Kidney (tissue), 14 donors: ENCODE results near the gene FBN1. TPM values are rescaled to one million over a fixed set of nuclear protein-coding genes. Genes with fewer than 3 reads are reported as not detected.

Experiments
- DNase-seq, 5 donors: peaks; one replicate each; pipeline ENCODE4 v3.0.0-alpha.2; 2013 to 2020
- FAIRE-seq: peaks from 2 replicates; lab custom pipeline; 2012; peaks lifted over from hg19 to GRCh38; lab: Jason Lieb, UNC
- H3K27ac ChIP-seq, 2 donors: one replicate each; pipeline ENCODE4 v1.7.0; 2013; ENCODE audit warnings: low read depth in 2 of 2, low read length in 2 of 2, inconsistent platforms in 1 of 2
- H3K27me3 ChIP-seq: one replicate; pipeline ENCODE4 v1.7.1; 2013; ENCODE audit warnings: low read length, inconsistent platforms; ENCODE audit not compliant: control insufficient read depth, insufficient read depth
- H3K36me3 ChIP-seq, 3 donors: one replicate each; pipeline versions ENCODE4 v1.7.0 to v1.7.1; 2013; ENCODE audit warnings: low read length in 3 of 3, control low read depth in 1 of 3, inconsistent platforms in 1 of 3; ENCODE audit not compliant: insufficient read depth in 3 of 3, control insufficient read depth in 2 of 3
- H3K4me1 ChIP-seq, 3 donors: one replicate each; pipeline versions ENCODE4 v1.7.0 to v1.7.1; 2013; ENCODE audit warnings: low read length in 3 of 3, inconsistent platforms in 1 of 3, low read depth in 1 of 3; ENCODE audit not compliant: control insufficient read depth in 2 of 3, insufficient read depth in 2 of 3
- H3K4me3 ChIP-seq, 3 donors: one replicate each; pipeline versions ENCODE4 v1.7.0 to v1.8.1; 2013; ENCODE audit warnings: low read length in 3 of 3, control low read depth in 1 of 3, inconsistent platforms in 1 of 3
- H3K9ac ChIP-seq, 3 donors: one replicate each; pipeline versions ENCODE4 v1.7.0 to v1.7.1; 2013; ENCODE audit warnings: low read length in 3 of 3, control low read depth in 1 of 3, inconsistent platforms in 1 of 3
- H3K9me3 ChIP-seq, 3 donors: one replicate each; pipeline versions ENCODE4 v1.7.0 to v1.7.1; 2013; ENCODE audit warnings: low read length in 3 of 3, control low read depth in 1 of 3, inconsistent platforms in 1 of 3; ENCODE audit not compliant: control insufficient read depth in 2 of 3, insufficient read depth in 1 of 3
- intact Hi-C: fragments of 100-400 bp; cut with DNase I; formaldehyde crosslinking; loops from one replicate; pipeline ENCODE4 v1.11.1; 2022
- polyA plus RNA-seq: library from polyadenylated mRNA; stranded (reverse); fragments of 350-450 nt; fragmentation: Illumina TruSeq; extraction: RNeasy Lipid Tissue Mini Kit (QIAGEN cat#74804); gene quantifications from one replicate; pipeline ENCODE4 v1.2.3, GENCODE V29; 2014; ENCODE audit warnings: low read depth, low replicate concordance; ENCODE audit not compliant: insufficient read depth
- total RNA-seq: library from RNA; stranded (reverse); fragmentation: NEBNext Ultra II Directional; extraction: Animal tissue kit (Norgen Biotek cat#: 25700); gene quantifications from one replicate; pipeline ENCODE4 v1.2.1, GENCODE V29; 2021
- TF ChIP-seq, protein P1 (sequence below): IDR thresholded peaks from 3 replicates; pipeline ENCODE4 v1.5.1; 2012; ENCODE audit warnings: mild to moderate bottlenecking, moderate library complexity, borderline replicate concordance; ENCODE audit not compliant: insufficient read depth; ENCODE audit errors: extremely low read depth
- donor health status: control.
- donor health status: control.
- donor health status: control.
- donor health status: control.
- donor health status: control.
- donor health status: DM: yes; HTN: yes; CAD: no.
- donor health status: Normal renal cell carcinoma (clear cell type).

Gene FBN1
- total and polyA plus RNA-seq, 2 donors from 2014 or later: 2.4 to 30.8 TPM

DNA sequence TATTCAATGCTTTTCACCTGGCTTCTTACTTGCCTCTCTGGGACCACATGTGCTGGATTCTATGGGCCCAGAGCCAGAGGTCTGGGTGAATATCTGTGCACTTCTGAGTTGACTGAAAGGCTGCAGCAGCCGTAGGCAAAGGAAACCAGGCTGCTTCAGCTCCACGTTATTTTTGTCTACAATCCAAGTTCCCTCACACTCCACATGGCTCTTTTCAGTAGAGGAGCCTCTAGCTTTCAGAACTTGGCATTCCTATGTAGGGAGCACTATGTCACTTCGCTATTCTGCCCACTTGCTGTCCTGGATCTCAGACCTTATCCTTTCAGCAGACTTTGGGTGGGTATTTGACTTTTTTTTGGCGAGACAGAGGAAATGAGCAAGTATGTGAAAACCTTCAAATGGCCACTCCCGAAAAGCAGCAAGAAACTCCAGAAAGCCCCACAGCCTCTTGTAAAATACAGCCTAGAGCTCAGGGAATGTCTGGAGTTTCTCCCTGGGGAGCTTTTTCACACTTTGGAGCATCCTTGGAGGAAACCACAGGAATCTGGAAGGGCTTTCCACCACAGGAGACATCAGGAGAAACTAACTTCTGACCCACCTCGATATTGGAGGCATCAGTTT, 233.4 kb downstream of the FBN1 start:
- H3K4me1 ChIP-seq: no peaks in the 10 kb centered on the region
- FAIRE-seq (no peak), DNase-seq (no peak)
- no peaks in the 10 kb centered on the region for H3K27me3 ChIP-seq
- no peak overlapping the region for H3K4me3 ChIP-seq
- no peaks in the 10 kb centered on the region for H3K9me3 ChIP-seq
- TF ChIP-seq, protein P1, sequence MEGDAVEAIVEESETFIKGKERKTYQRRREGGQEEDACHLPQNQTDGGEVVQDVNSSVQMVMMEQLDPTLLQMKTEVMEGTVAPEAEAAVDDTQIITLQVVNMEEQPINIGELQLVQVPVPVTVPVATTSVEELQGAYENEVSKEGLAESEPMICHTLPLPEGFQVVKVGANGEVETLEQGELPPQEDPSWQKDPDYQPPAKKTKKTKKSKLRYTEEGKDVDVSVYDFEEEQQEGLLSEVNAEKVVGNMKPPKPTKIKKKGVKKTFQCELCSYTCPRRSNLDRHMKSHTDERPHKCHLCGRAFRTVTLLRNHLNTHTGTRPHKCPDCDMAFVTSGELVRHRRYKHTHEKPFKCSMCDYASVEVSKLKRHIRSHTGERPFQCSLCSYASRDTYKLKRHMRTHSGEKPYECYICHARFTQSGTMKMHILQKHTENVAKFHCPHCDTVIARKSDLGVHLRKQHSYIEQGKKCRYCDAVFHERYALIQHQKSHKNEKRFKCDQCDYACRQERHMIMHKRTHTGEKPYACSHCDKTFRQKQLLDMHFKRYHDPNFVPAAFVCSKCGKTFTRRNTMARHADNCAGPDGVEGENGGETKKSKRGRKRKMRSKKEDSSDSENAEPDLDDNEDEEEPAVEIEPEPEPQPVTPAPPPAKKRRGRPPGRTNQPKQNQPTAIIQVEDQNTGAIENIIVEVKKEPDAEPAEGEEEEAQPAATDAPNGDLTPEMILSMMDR: no peak
- H3K36me3 ChIP-seq: peaks cover 0 to 4% (median 0%) of the 10 kb centered on the region in 3 donors
- H3K9ac ChIP-seq: no peak overlapping the region
- intact Hi-C loops: no loop called here
- no peak overlapping the region for H3K27ac ChIP-seq

DNA sequence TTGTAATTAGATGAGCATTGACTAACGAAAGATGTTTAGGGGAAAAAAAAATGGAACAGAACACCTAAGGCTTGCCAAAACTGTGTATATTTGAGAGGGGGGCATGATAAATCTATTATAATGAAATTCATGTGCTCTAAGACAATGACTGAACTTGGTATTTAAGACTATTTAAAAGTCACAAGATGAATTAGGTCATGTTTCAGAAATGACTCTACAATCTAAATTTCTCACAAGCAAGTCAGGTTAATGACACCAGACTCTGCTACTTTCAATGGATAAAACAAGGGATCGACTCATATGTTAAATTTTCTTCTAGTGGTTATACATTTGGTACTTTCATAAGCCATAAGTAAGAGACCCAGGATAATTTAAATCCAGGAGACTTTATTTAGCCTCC, 235.9 kb downstream of the FBN1 start:
- no peak for DNase-seq
- intact Hi-C loops: no loop called here

DNA sequence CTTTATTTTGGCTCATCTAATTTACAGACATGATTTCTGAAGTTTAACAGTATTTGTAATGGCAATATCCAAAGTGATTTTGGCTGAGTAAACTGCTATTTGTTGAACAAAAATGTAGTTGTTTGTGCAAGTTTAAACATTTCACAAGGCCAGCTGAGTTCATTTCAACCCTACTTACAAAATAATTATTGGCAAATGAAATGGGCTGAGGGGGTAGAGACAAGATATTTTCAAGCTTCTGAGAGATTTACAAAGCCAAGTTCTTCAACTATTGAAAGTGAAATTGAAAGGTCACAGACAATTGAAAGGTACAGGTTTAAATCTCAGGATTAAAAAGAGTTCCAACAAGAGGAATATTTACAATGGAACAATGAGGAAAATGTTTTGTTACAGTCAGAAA, 237.2 kb downstream of the FBN1 start:
- H3K27ac ChIP-seq: no peak overlapping the region

More for the DNA sequence above, 235.9 kb downstream of the FBN1 start:
- TF ChIP-seq, protein P1: no peak
- H3K27me3 ChIP-seq: no peaks in the 10 kb centered on the region
- no peaks in the 10 kb centered on the region for H3K4me1 ChIP-seq
- no peak for FAIRE-seq
- H3K36me3 ChIP-seq: peaks cover 0 to 4% (median 0%) of the 10 kb centered on the region in 3 donors
- no peak overlapping the region for H3K9ac ChIP-seq
- H3K4me3 ChIP-seq: no peak overlapping the region
- H3K9me3 ChIP-seq: no peaks in the 10 kb centered on the region
- no peak overlapping the region for H3K27ac ChIP-seq

More for the DNA sequence above, 237.2 kb downstream of the FBN1 start:
- Histone ChIP-seq H3K4me1 (no peaks in the 10 kb centered on the region), H3K27me3 (no peaks in the 10 kb centered on the region), H3K4me3 (no peak overlapping the region), H3K9me3 (no peaks in the 10 kb centered on the region), H3K9ac (no peak overlapping the region), H3K36me3 (peaks cover 0 to 4% (median 0%) of the 10 kb centered on the region in 3 donors)
- FAIRE-seq: no peak
- no peak for DNase-seq
- TF ChIP-seq, protein P1: no peak
- intact Hi-C loops: no loop called here
